T-helper 17 cell (primary cell): ENCODE data around the gene C7. TPM values are rescaled to one million over a fixed set of nuclear protein-coding genes. Genes with fewer than 3 reads are reported as not detected.
"Not testable (repeated sequence)": the region's sequence is repeated elsewhere in the genome, so short reads cannot be mapped to it uniquely, and the experiment has no call there.

Source experiments
- ATAC-seq: fragments of 150-1000 bp; cut with Tn5 transposase; 2 replicates; pipeline ENCODE4 v1.10.0; 2021; ENCODE audit warnings: mild to moderate bottlenecking, moderate library complexity
- DNase-seq, 3 donors: peaks; one replicate each; pipeline versions ENCODE4 v3.0.0 to v3.0.0-alpha.2; 2020 to 2021
- H3K9me3 ChIP-seq: one replicate; pipeline ENCODE4 v1.7.0; 2013; ENCODE audit warnings: low read length, mild to moderate bottlenecking; ENCODE audit not compliant: control insufficient read depth, poor library complexity, severe bottlenecking
- H3K27ac Mint-ChIP-seq: one replicate; pipeline ENCODE4 v1.8.0; 2022; ENCODE audit warnings: mild to moderate bottlenecking, moderate library complexity, mixed read lengths
- H3K27me3 Mint-ChIP-seq: one replicate; pipeline ENCODE4 v1.8.0; 2022; ENCODE audit warnings: mixed read lengths
- H3K36me3 Mint-ChIP-seq: one replicate; pipeline ENCODE4 v1.8.0; 2022; ENCODE audit warnings: low read depth, mixed read lengths
- H3K4me1 Mint-ChIP-seq: one replicate; pipeline ENCODE4 v1.8.0; 2022; ENCODE audit warnings: mild to moderate bottlenecking, mixed read lengths
- H3K4me3 Mint-ChIP-seq: one replicate; pipeline ENCODE4 v1.8.0; 2022; ENCODE audit warnings: mild to moderate bottlenecking, moderate library complexity, mixed read lengths
- total RNA-seq, 4 donors: library from RNA in 2 of 4; stranded (reverse) in 2 of 4; gene quantifications; one replicate each; pipeline ENCODE4 v1.2.3 and lab custom pipeline; 2022 to 2026

C7 gene
- total RNA-seq (not detected), total RNA-seq (lab: John Stamatoyannopoulos, UW) (0 reads per million in 2 donors)

DNA sequence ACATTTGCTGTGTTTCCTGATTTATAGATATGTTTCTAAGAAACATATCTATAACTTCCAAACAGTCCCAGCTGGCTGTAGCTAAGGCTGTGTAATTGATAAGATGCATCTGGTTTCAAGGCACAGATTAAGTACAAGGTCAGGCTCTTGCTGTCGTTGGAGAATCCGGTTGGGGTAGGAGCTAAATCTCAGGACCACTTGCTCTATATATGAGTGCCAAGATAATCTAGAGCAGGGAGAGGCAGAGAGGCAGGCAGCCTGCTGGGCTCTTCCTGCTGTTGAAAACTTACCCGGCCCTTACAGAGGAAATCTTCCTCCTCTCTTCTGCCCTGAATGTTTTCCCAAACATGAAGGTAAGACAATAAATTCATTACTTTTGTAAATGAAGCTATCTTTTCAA lies at the start of gene C7:
C7 (plus strand) TSS at position 234 of the 400 bp plus-strand sequence; CDS start at position 348, 114 bp downstream.
- H3K9me3 ChIP-seq = no peaks in the 10 kb centered on the region
- Mint-ChIP-seq H3K27me3 (peaks cover 40% of the 10 kb centered on the region), H3K4me1 (peaks cover 4% of the 10 kb centered on the region), H3K4me3 (no peak within 1 kb of the TSS), H3K27ac (no peak within 1 kb of the TSS), H3K36me3 (peaks cover 3% of the 10 kb centered on the region)
- ATAC-seq (no peak), DNase-seq (no peak)

DNA sequence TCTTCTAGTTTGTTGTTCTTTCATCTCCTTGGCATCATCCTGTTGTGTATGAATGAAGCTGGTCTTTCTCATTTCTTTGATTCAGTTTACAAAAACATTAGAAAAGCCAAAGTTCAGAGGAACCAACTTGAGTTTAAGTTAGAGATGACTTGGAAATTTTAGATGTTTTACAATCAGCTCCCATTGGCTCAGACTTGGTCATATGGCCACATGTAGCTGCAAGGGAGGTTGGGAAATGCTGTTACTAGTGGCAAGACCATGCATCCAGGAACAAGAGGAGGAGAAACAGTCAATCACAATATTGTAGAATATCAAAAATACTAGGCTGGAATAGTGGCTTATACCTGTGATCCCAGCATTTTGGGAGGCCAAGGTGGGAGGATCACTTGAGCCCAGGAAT lies 48.6 kb upstream of the C7 start:
- DNase-seq (no peak), ATAC-seq (no peak)
- Mint-ChIP-seq H3K4me1 (no peaks in the 10 kb centered on the region), H3K4me3 (no peak overlapping the region), H3K27me3 (no peaks in the 10 kb centered on the region), H3K27ac (no peak overlapping the region), H3K36me3 (peaks cover 2% of the 10 kb centered on the region)
- H3K9me3 ChIP-seq = no peaks in the 10 kb centered on the region

DNA sequence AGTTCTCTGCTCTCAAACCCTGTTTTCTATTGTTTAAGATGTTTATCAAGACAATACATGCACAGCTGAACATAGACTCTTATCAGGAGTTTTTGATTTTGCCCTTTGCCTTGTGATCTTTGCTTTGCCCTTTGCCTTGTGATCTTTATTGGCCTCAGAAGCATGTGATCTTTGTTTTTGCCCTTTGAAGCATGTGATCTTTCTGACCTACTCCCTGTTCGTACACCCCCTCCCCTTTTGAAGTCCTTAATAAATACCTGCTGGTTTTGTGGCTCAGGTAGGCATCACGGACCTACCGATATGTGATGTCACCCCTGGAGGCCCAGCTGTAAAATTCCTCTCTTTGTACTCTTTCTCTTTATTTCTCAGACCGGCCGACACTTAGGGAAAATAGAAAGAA lies 44.3 kb upstream of the C7 start:
- DNase-seq, H3K9me3 ChIP-seq, H3K4me3 Mint-ChIP-seq, ATAC-seq, H3K27me3 Mint-ChIP-seq, H3K27ac Mint-ChIP-seq, H3K4me1 Mint-ChIP-seq, H3K36me3 Mint-ChIP-seq: not testable (repeated sequence)

DNA sequence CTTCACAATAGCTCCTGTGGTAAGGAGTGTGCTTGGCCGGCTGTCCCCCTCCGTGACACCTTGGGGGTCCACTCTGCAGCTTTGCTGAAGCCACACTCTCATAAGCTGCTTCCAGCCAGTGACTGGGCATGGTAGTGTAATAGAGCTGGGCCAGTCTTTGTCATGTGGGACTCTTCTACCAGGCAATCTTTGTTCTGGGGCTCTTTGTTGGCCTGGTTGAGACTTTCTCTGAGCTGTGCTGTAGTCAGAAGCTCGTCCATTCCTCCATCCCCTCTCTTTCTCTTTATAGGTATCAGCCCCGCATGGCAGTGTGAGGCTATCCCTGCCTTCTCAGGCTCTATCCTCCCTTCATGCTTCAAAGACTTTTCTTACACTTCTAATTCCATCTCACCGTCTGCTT lies 42.5 kb upstream of the C7 start:
- Mint-ChIP-seq H3K27me3 (peaks cover 10% of the 10 kb centered on the region), H3K27ac (no peak overlapping the region), H3K4me3 (no peak overlapping the region), H3K36me3 (peaks cover 2% of the 10 kb centered on the region), H3K4me1 (no peaks in the 10 kb centered on the region)
- no peak for DNase-seq
- H3K9me3 ChIP-seq = no peaks in the 10 kb centered on the region
- ATAC-seq = no peak

DNA sequence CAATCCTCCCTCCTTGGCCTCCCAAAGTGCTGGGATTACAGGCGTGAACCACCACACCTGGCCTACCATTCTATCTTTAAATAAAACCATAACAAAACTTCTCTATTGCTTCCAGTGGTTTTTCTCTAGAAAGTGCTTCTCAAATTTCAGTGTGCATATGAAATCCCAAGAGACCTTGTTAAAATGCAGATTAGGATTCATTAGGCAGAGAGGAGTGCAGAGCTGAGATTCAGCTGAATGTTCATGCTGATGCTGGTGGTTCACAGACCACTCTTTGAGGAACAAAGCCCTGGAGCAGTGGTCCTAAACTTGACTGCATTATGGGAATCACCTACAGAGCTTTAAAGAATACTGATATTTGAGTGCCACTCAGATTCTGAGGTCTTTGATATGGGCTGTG lies 39.9 kb upstream of the C7 start:
- Mint-ChIP-seq H3K36me3 (peaks cover 9% of the 10 kb centered on the region), H3K4me3 (no peak overlapping the region), H3K27me3 (peaks cover 32% of the 10 kb centered on the region), H3K4me1 (peaks cover 5% of the 10 kb centered on the region), H3K27ac (no peak overlapping the region)
- no peak for DNase-seq
- H3K9me3 ChIP-seq = no peaks in the 10 kb centered on the region
- no peak for ATAC-seq

DNA sequence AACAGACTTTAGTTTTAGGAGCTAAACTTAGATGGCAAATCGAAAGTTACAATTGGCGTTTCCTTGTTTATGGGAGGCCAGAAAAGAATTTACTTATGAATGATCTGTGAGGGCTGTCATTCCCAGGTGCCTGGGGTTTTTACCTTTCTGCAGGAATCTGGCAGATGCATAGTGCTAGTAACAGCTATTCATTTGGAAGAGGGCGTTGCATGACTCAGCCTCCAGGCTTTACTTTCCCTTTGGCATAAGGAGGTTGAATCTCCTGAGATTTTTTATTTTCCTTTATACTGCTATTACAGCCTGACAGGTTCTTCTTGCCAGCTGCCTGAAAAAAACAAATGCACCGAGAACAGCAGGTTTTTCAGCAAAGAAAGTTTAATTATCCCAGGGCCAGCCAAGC lies 38.1 kb upstream of the C7 start:
- Mint-ChIP-seq H3K27ac (no peak overlapping the region), H3K27me3 (peaks cover 35% of the 10 kb centered on the region), H3K36me3 (peaks cover 9% of the 10 kb centered on the region), H3K4me1 (peaks cover 5% of the 10 kb centered on the region), H3K4me3 (no peak overlapping the region)
- DNase-seq (no peak), ATAC-seq (no peak)
- H3K9me3 ChIP-seq = no peaks in the 10 kb centered on the region

DNA sequence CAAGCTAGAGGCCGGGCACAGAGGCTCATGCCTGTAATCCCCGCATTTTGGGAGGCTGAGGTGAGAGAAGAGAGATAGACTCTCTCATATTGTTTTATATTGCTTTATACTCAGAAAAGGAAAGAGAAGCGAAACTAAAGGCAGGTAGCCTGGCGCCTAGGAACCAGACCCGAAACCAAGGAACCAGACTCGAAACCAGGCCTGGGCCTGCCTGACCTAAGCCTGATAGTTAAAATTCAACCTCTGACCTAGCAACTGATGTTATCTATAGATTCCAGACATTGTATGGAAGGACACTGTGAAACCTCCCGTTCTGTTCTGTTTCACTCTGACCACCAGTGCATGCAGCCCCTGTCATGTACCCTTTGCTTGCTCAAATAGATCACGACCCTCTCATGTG lies 37.0 kb upstream of the C7 start:
- ATAC-seq, H3K36me3 Mint-ChIP-seq, H3K4me3 Mint-ChIP-seq, H3K27ac Mint-ChIP-seq, H3K4me1 Mint-ChIP-seq, DNase-seq, H3K9me3 ChIP-seq: not testable (repeated sequence)
- peaks cover 35% of the 10 kb centered on the region for H3K27me3 Mint-ChIP-seq

DNA sequence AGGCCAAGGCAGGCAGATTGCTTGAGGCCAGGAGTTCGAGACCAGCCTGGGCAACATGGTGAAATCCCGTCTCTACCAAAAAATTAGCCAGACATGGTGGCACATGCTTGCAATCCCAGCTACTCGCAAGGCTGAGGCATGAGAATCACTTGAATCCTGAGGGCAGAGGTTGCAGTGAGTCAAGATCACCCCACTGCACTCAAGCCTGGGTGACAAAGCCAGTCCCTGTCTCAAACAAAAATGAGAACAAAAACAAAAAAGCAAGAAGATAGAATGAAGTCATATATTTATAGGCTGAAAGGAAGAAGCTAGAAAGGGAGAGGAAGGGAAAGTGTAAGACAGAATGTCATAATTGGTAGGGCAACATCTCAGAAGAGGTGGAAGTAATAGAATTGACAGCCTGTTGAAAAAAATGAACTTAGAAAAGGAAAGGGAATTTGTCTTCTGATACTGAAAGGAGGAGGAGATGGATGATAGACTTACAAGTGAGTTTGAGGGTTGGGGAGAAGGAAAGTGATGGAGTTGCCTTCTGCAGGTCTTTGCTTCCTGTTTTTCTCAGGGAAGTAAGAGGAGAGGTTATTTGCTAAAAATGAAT lies 35.9 kb upstream of the C7 start:
- Mint-ChIP-seq H3K27me3 (peaks cover 35% of the 10 kb centered on the region), H3K4me1 (peaks cover 5% of the 10 kb centered on the region), H3K27ac (no peak overlapping the region), H3K4me3 (no peak overlapping the region), H3K36me3 (peaks cover 12% of the 10 kb centered on the region)
- DNase-seq = no peak
- no peak for ATAC-seq
- no peaks in the 10 kb centered on the region for H3K9me3 ChIP-seq

DNA sequence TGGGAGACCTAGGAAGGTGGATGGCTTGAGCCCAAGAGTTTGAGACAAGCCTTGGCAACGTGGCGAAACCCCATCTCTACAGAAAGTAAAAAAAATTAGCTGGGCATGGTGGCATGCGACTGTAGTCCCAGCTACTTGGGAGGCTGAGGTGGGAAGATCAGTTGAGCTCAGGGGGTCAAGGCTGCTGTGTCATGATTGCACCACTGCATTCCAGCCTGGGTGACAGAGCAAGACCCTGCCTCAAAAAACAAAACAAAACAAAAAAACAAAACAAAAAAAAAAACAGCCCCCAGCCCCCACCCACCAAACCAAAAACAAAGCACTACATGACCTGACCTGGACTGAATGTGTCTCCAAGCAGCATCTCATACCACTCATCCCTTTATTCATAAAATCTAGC lies 33.3 kb upstream of the C7 start:
- Mint-ChIP-seq H3K27me3 (peaks cover 30% of the 10 kb centered on the region), H3K4me1 (peaks cover 5% of the 10 kb centered on the region), H3K4me3 (no peak overlapping the region), H3K36me3 (peaks cover 12% of the 10 kb centered on the region), H3K27ac (no peak overlapping the region)
- ATAC-seq (no peak), DNase-seq (no peak)
- H3K9me3 ChIP-seq = no peaks in the 10 kb centered on the region

DNA sequence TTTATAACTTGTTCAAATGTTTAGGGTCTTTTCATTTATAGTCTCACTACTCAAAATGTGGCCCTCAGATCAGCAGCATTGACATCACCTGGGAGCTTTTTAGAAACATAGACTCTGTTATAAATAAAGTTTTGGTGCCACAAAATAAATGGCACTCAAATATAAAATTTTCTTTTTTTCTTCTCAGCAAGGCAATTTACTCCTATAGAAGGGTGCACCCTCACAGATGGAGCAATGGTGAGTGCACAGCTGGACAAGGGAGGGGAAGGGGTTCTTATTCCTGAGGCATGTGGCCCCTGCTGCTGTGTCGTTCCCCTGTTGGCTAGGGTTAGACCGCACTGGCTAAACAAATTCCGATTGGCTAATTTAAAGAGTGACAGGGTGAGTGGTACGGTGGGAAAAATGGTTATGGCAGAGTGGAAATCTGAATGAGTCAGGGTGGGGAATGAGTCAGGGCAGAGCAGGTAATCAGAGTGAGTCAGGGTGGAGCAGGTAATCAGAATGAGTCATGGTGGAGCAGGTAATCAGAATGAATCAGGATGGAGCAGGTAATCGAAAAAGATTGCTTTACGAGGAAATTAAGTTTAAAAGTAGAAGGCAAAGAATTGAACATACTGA lies 31.8 kb upstream of the C7 start:
- no peak for DNase-seq
- Mint-ChIP-seq H3K4me3 (no peak overlapping the region), H3K36me3 (peaks cover 14% of the 10 kb centered on the region), H3K4me1 (peaks cover 5% of the 10 kb centered on the region), H3K27ac (no peak overlapping the region), H3K27me3 (peaks cover 18% of the 10 kb centered on the region)
- no peak for ATAC-seq
- no peaks in the 10 kb centered on the region for H3K9me3 ChIP-seq

DNA sequence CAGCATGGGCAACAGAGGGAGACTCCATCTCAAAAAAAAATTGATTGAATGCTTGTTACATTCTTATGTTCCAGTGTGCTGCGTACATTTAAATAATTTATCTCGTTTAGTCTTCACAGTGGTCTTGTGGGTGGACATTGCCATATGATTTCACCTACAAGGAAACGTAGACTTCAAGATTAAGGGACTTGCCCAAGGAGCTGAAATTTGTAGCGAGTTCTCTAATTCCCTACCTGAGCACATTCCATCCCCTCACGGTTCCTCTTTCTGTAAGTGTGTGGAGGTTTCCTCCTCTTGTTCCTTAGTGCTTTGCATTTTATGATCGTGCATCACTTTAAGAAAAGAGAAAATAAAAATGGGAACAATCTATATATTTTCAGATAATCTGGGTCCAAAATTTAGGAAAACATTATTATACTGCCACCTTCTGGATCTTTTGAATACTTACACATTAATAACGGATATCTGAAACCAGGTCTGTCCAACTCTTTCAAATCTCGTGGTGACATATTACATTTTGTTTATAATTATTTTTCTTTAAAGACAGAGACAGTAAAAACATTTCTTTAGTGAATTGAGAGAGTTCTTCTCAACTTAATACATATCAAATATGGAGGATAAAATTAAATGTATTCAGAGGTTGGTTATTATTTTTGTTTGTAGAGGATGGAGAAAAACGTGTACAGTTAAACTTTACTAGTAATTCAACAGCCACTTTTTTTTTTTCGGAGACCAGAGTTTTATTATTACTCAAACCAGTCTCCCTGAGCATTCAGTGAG lies 29.9 kb upstream of the C7 start:
- ATAC-seq (peak; percentile 39), DNase-seq (no peak)
- peaks cover 3% of the 10 kb centered on the region for H3K27me3 Mint-ChIP-seq
- H3K9me3 ChIP-seq = no peaks in the 10 kb centered on the region
- H3K4me1 Mint-ChIP-seq = peaks cover under 1% of the 10 kb centered on the region
- peaks cover 7% of the 10 kb centered on the region for H3K36me3 Mint-ChIP-seq
- no peak overlapping the region for H3K27ac Mint-ChIP-seq
- H3K4me3 Mint-ChIP-seq = no peak overlapping the region

DNA sequence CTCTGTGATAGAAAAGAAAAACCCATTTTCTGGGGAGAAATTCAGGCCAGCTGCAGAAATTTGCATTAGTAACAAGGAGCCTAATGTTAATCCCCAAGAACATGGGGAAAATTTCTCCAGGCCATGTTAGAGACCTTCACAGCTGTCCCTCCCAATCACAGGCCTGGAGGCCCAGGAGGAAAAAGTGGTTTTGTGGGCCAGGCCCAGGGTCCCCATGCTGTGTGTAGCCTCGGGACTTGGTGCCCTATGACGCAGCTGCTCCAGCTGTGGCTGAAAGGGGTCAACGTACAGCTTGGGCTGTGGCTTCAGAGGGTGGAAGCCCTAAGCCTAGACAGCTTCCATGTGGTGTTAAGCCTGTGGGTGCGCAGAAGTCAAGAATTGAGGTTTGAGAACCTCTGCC lies 27.0 kb upstream of the C7 start:
- Mint-ChIP-seq H3K27me3 (peaks cover 6% of the 10 kb centered on the region), H3K4me3 (no peak overlapping the region), H3K27ac (no peak overlapping the region), H3K4me1 (no peaks in the 10 kb centered on the region), H3K36me3 (peaks cover 6% of the 10 kb centered on the region)
- DNase-seq (no peak), ATAC-seq (no peak)
- no peaks in the 10 kb centered on the region for H3K9me3 ChIP-seq

DNA sequence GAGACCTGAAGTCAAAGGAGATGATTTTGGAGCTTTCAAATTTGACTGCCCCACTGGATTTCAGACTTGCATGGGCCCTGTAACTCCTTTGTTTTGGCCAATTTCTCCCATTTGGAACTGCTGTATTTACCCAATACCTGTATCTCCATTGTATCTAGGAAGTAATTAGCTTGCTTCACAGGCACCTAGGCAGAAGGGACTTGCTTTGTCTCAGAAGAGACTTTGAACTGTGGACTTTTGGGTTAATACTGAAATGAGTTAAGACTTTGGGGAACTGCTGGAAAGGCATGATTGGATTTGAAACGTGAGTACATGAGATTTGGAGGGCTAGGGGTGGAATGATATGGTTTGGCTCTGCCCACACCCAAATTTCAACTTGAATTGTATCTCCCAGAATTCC lies 26.2 kb upstream of the C7 start:
- not testable (repeated sequence) for H3K36me3 Mint-ChIP-seq, H3K9me3 ChIP-seq, H3K4me1 Mint-ChIP-seq, H3K27me3 Mint-ChIP-seq, H3K27ac Mint-ChIP-seq, DNase-seq, ATAC-seq, H3K4me3 Mint-ChIP-seq
